ENCODE data around the gene SSTR5.
A peak's percentile ranks its signal among the peaks of the same experiment; 100 is the strongest.

The SSTR5 gene

DNA sequence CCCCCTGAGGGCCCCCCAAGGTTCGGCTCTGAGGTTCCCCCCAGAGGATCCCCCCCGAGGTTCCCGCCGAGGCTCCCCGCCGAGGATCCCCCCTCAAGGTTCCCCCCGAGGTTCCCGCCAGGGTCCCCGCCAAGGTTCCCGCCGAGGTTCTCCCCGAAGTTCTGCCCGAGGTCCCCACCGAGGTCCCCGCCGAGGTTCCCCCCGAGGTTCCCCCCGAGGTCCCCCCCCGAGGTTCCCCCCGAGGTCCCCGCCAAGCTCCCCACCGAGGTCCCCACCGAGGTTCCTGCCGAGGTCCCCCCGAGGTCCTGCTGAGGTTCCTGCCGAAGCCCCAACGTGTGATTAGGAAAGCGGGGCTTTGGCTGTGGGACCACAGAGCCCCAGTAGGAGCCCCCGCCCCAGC, 32.2 kb upstream of the SSTR5 start:
- no peak for DNase-seq

- DNase-seq, result no peak
Measured at GRCh38 chr16:1042049-1042744, 30.4 kb upstream of the SSTR5 start.

DNA sequence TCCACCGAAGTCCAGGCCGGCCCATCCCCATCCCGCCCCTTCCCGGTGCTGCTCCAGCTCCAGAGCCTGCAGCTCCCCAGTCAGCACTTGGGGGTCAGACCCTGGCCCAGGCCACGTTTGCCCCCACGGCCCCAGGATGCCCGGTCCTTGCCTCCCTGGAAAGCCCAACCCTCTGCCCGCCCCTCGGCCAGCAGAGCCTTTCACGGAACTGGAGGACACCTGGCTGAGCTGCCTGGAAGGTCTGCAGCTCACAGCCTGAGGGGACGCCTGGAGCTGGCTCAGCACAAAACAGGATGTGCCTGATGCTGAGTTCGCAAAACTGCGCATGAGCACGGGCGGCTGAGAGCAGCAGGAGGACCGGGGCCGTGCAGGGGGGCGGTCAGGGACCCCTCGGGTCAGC, 29.7 kb upstream of the SSTR5 start:
- DNase-seq, result no peak

- no peak for DNase-seq
Measured at GRCh38 chr16:1043881-1044451, 28.6 kb upstream of the SSTR5 start.

DNA sequence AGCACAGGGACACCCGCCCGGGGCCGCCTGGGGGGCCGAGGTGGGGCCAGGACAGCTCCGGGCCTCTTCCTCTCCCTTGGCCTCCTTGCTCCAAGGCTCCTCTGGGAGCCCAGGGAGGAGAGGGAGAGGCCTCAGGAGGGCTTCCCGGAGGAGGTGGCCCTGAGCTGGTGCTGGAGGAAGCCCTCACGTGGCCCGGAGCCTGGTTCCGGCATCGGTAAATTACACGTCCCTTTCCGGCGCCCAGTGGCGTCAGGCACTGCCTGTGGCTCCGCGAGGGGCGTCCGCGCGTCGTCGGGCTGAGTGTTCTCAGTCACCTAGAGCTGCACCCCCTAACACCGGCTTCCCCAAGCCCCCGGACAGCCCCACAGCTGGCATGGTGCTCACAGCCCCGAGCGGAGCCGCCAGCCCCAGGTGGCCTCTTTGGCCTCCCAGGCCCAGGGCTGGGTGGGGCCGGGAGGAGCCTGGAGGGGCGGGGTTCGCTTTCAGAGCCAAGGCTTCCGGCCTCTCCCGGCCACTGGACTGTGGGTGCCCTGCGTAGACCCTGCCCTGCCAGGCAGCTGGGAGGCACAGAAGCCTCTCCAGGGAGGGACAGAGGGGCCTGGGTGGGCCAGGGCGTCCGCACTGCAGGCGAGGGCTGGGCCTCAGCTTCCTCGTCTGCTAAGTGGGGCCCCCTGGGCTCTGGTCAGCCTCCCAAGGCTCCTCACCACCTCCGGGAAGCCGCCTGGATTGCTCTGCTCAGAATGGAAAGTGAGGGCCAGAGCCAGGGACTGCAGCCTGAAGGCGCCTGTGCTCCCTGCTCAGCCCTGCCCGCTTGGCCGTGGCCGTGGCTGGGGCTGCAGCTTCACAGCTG, 27.9 kb upstream of the SSTR5 start:
- no peak for DNase-seq

GRCh38 chr16:1045310-1045992, 27.1 kb upstream of the SSTR5 start:
- DNase-seq, result no peak

GRCh38 chr16:1045993-1046911, 26.3 kb upstream of the SSTR5 start:
- no peak for DNase-seq

DNA sequence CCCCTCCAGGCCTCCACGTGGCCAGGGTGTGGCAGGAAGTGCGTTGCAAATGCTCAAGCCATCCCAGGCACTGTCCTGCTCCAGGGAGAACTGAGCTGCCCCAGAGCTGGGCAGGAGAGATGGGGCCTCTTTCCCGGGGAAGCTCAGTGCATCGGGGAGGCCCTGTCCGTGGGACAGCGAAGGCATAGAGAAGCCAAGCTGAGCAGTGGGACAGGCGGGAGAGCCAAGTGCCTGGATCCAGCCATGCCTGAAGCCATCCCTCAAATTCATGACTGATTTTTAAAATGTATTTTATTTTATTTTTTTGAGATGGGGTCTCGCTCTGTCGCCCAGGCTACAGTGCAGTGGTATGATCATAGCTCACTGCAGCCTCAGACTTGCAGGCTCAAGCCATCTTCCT, 25.4 kb upstream of the SSTR5 start:
- no peak for DNase-seq

DNA sequence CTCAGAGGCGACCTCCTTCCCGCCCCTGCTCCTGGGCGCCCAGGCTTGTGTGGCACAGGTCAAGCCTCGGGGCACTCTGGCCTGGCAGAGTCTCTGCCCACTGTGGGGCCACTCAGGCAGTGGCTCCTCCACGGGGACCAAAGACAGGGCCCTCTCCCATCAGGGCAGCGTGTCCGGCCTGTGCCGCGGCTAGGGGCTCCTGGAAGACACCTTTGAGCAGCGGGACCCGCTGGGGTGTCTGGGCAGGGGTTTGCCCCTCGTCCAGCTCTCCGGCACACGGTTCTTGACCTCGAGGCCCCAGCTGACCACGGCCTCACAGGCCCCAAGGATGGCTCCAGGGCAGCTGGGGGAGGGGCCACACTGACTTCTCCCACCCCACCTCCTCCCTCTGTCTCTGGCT, 24.7 kb upstream of the SSTR5 start:
- no peak for DNase-seq

- DNase-seq, result peak; percentile 22
Measured at GRCh38 chr16:1048442-1049112, 24.0 kb upstream of the SSTR5 start.

DNA sequence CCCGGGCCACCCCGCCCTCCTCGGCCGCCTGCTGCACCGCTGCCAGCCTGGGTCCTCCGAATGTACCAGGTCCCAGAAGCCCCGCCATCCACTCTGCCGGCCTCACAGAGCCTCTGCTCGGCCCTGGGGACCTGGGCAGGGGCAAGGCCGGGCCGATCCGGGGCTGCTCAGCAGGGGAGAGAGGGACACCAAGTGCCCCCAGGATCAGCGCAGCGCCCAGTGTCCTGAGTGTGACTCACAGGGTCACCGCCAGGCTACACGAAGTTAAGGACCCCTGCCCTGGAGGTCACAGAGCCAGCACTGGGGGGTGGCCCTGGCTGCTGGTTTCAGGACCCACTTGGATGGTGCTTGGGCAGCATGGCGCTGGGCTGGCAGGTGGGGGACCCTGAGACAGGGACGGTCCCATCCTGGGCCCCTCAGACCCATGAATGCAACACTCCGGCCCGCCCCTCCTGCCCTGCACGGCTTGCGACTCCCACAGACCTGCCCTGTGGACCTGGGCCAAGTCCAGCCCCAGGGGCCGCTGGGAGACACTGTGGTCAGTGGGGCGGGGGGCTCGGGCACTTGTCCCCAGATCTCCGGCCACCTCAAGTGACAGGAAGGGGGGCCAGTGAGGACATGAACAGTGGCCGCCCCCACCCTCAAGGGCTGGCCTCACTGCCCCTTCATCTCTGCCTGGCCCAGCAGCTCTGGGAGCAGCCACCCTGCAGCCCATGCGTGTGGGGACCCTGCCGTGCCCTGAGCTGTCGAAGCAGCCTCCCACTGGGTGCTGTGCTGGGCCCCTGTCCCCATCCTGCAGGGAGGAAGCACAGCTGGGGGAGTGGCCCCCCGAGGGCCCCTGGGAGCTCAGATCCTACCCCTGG, 23.2 kb upstream of the SSTR5 start:
- no peak for DNase-seq

DNA sequence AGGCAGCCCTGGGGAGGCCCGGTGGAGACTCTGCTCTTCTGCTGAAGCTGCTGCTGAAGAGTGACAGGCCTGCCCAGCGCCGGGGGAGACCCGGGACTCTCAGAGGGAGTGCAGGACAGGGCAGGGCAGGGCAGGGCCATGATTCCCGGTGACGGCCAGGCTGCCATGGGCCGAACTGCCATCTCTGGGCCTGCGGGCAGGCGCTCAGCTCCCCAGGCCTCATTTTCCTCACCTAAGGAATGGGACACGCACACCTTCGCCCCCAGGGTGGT, 22.6 kb upstream of the SSTR5 start:
- DNase-seq, result no peak

- DNase-seq, result no peak
Measured at GRCh38 chr16:1050516-1050915, 22.0 kb upstream of the SSTR5 start.

GRCh38 chr16:1050921-1051320, 21.6 kb upstream of the SSTR5 start:
- no peak for DNase-seq

- DNase-seq, result no peak
Measured at GRCh38 chr16:1051446-1051845, 21.1 kb upstream of the SSTR5 start.

DNA sequence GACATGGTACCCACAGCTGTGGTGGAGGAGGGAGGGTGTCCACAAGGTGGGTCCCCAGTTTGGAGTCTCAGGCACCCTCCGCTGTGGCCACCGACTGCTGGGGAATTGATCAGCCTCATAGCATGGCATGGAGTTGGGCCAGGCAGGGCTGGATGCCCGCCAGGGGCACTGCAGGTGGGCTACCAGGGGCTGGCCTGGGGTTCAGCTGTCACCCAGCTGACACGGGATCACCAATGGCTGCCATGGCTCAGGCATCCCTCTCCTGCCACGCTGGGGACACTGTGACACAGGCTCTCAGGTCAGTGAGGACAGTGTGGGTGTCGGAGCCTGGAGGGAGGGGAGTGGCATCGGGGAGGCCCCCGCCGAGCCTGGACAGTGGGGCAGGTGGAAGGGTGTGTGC, 19.8 kb upstream of the SSTR5 start:
- no peak for DNase-seq

- DNase-seq, result no peak
Measured at GRCh38 chr16:1053121-1053521, 19.4 kb upstream of the SSTR5 start.

GRCh38 chr16:1053700-1054368, 18.7 kb upstream of the SSTR5 start:
- no peak for DNase-seq

DNA sequence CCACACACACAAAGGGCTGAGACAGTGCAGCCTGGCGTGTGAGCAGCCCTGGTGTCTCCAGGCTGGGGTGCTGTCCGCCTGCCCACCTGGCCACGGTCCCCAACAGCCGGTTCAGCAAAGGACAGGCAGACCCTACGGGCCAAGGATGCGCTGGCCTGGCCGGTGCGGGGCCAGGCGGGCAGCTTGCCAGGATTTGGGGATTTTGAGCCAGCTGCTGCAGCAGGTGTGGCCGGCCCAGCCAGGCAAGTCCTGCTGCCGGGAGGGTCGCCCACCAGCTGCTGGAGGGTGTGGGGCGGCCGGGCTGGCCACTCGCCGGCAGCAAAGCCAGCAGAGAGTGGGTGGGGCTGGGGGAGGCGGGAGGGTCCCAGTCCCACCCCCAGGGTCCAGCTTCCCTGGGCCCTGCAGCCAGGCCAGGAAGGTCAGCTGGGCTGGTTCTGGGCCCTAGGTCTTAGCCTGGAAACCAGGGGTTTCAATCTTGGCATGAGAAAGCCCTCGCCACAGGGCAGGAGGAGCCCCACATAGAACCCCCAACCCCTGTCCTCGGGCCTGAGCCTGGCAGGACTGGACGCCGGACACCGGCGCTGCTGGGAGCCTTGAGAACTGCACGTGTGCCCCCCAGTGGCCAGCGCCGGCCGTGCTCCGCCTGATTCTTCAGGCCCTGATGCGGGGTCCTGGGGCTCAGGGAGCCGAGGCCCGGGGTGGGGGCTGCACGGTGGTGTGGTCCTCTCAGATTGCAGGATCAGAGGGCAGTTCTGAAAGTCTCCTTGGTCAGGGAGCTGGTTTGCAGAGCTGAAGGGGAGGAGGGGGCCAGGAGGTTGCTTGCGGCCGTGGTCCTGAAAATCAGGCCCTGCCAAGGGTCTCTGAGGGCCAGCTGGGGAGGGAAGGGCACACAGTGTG, 17.6 kb upstream of the SSTR5 start:
- peak; percentile 24 for DNase-seq

- no peak for DNase-seq
Measured at GRCh38 chr16:1055557-1055924, 17.0 kb upstream of the SSTR5 start.

Data from NCI-H2107 (cell line).